WTC11 (cell line): ENCODE data around the gene CLECL1. TPM values are rescaled to one million over a fixed set of nuclear protein-coding genes. Genes with fewer than 3 reads are reported as not detected.

Experiments
- AFF4 ChIP-seq: sonication (generic); formaldehyde crosslinking; IDR thresholded peaks from 2 replicates; pipeline ENCODE4 v1.8.1; 2023; ENCODE audit warnings: mild to moderate bottlenecking, missing genetic modification reagents, borderline replicate concordance
- CREB1 ChIP-seq: sonication (generic); formaldehyde crosslinking; IDR thresholded peaks from 2 replicates; pipeline ENCODE4 v1.8.0; 2023; ENCODE audit warnings: mild to moderate bottlenecking, missing genetic modification reagents
- CREM ChIP-seq: sonication (generic); formaldehyde crosslinking; IDR thresholded peaks from 2 replicates; pipeline ENCODE4 v1.8.1; 2022; ENCODE audit warnings: mild to moderate bottlenecking, missing genetic modification reagents, moderate library complexity
- ESRRA ChIP-seq: sonication (generic); formaldehyde crosslinking; IDR thresholded peaks from 2 replicates; pipeline ENCODE4 v1.8.1; 2022; ENCODE audit warnings: mild to moderate bottlenecking, missing genetic modification reagents, borderline replicate concordance
- FOXP1 ChIP-seq: sonication (generic); formaldehyde crosslinking; IDR thresholded peaks from 2 replicates; pipeline ENCODE4 v1.8.0; 2022; ENCODE audit warnings: missing genetic modification reagents, mild to moderate bottlenecking, moderate library complexity, borderline replicate concordance
- HMGA2 ChIP-seq: fragments of 250-450 bp; sonication (Bioruptor Pico); IDR thresholded peaks from 2 replicates; pipeline ENCODE4 v1.4.0; 2021; ENCODE audit warnings: mild to moderate bottlenecking, moderate library complexity
- SP1 ChIP-seq: sonication (generic); formaldehyde crosslinking; conservative IDR thresholded peaks from 2 replicates; pipeline ENCODE4 v1.8.1; 2022; ENCODE audit warnings: missing genetic modification reagents
- ZNF317 ChIP-seq: sonication (generic); formaldehyde crosslinking; IDR thresholded peaks from 2 replicates; pipeline ENCODE4 v1.8.1; 2023; ENCODE audit warnings: low read depth, mild to moderate bottlenecking, moderate library complexity, missing genetic modification reagents, borderline replicate concordance
- ZNF532 ChIP-seq: fragments of 250-450 bp; sonication (Bioruptor Pico); IDR thresholded peaks from 2 replicates; pipeline ENCODE4 v1.9.0; 2021; ENCODE audit warnings: mild to moderate bottlenecking, borderline replicate concordance
- total RNA-seq: library from RNA; stranded (reverse); gene quantifications from 3 replicates; pipeline ENCODE4 v1.2.3, GENCODE V29; 2021
- TF ChIP-seq, protein P1 (sequence below): sonication (generic); formaldehyde crosslinking; IDR thresholded peaks from 2 replicates; pipeline ENCODE4 v1.8.0; 2023; ENCODE audit warnings: mild to moderate bottlenecking, missing genetic modification reagents
- TF ChIP-seq, protein P2 (sequence below): sonication (generic); formaldehyde crosslinking; IDR thresholded peaks from 2 replicates; pipeline ENCODE4 v1.8.1; 2023; ENCODE audit warnings: mild to moderate bottlenecking, missing genetic modification reagents
- TF ChIP-seq, protein P3 (sequence below): sonication (generic); formaldehyde crosslinking; IDR thresholded peaks from 2 replicates; pipeline ENCODE4 v1.8.1; 2022; ENCODE audit warnings: low read depth, mild to moderate bottlenecking, moderate library complexity, missing genetic modification reagents, borderline replicate concordance

CLECL1 gene
- total RNA-seq, 1 experiment from 2014 or later = not detected

- no peak for TF ChIP-seq AFF4 (CRISPR knock-in tag)
- no peak for TF ChIP-seq CREM (CRISPR knock-in tag)
- TF ChIP-seq, protein P1, sequence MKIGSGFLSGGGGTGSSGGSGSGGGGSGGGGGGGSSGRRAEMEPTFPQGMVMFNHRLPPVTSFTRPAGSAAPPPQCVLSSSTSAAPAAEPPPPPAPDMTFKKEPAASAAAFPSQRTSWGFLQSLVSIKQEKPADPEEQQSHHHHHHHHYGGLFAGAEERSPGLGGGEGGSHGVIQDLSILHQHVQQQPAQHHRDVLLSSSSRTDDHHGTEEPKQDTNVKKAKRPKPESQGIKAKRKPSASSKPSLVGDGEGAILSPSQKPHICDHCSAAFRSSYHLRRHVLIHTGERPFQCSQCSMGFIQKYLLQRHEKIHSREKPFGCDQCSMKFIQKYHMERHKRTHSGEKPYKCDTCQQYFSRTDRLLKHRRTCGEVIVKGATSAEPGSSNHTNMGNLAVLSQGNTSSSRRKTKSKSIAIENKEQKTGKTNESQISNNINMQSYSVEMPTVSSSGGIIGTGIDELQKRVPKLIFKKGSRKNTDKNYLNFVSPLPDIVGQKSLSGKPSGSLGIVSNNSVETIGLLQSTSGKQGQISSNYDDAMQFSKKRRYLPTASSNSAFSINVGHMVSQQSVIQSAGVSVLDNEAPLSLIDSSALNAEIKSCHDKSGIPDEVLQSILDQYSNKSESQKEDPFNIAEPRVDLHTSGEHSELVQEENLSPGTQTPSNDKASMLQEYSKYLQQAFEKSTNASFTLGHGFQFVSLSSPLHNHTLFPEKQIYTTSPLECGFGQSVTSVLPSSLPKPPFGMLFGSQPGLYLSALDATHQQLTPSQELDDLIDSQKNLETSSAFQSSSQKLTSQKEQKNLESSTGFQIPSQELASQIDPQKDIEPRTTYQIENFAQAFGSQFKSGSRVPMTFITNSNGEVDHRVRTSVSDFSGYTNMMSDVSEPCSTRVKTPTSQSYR (CRISPR knock-in tag) = no peak
- TF ChIP-seq ZNF532 (CRISPR knock-in tag) = no peak
- TF ChIP-seq HMGA2 (CRISPR knock-in tag) = no peak
- TF ChIP-seq, protein P2, sequence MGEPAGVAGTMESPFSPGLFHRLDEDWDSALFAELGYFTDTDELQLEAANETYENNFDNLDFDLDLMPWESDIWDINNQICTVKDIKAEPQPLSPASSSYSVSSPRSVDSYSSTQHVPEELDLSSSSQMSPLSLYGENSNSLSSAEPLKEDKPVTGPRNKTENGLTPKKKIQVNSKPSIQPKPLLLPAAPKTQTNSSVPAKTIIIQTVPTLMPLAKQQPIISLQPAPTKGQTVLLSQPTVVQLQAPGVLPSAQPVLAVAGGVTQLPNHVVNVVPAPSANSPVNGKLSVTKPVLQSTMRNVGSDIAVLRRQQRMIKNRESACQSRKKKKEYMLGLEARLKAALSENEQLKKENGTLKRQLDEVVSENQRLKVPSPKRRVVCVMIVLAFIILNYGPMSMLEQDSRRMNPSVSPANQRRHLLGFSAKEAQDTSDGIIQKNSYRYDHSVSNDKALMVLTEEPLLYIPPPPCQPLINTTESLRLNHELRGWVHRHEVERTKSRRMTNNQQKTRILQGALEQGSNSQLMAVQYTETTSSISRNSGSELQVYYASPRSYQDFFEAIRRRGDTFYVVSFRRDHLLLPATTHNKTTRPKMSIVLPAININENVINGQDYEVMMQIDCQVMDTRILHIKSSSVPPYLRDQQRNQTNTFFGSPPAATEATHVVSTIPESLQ (CRISPR knock-in tag) = no peak
- TF ChIP-seq ZNF317 (CRISPR knock-in tag) = no peak
- TF ChIP-seq CREB1 (CRISPR knock-in tag) = no peak
- no peak for TF ChIP-seq SP1 (CRISPR knock-in tag)
- no peak for TF ChIP-seq FOXP1 (CRISPR knock-in tag)
- no peak for TF ChIP-seq ESRRA (CRISPR knock-in tag)
- TF ChIP-seq, protein P3, sequence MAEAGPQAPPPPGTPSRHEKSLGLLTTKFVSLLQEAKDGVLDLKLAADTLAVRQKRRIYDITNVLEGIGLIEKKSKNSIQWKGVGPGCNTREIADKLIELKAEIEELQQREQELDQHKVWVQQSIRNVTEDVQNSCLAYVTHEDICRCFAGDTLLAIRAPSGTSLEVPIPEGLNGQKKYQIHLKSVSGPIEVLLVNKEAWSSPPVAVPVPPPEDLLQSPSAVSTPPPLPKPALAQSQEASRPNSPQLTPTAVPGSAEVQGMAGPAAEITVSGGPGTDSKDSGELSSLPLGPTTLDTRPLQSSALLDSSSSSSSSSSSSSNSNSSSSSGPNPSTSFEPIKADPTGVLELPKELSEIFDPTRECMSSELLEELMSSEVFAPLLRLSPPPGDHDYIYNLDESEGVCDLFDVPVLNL (CRISPR knock-in tag) = no peak
Measured at GRCh38 chr12:9753498-9753897, 20.6 kb upstream of the CLECL1 start (continued).
